Measurements from ENCODE around the gene CMTM1. TPM values are rescaled to one million over a fixed set of nuclear protein-coding genes. Genes with fewer than 3 reads are reported as not detected.

The CMTM1 gene
- polyA plus RNA-seq, 6 donors from 2014 or later, result 0.49 to 0.97 (median 0.70) TPM; not detected in 2

- H3K4me3 Mint-ChIP-seq, result no peak overlapping the region
- H3K9me3 Mint-ChIP-seq, result no peaks in the 10 kb centered on the region
- ATAC-seq (ENCODE audit: low read depth in 2 of 2) (no peak), DNase-seq (no peak)
- H3K27ac Mint-ChIP-seq, result no peak overlapping the region
- peaks cover 12 to 27% (median 16%) of the 10 kb centered on the region in 3 donors for H3K4me1 Mint-ChIP-seq
- peaks cover 0 to 7% of the 10 kb centered on the region in 2 donors for H3K36me3 Mint-ChIP-seq
- peaks cover 50 to 57% (median 56%) of the 10 kb centered on the region in 3 donors for H3K27me3 Mint-ChIP-seq
These were observed 10.1 kb downstream of the CMTM1 start for GRCh38 chr16:66576296-66576695.

GRCh38 chr16:66578651-66579531 lies 12.7 kb downstream of the CMTM1 start, which contains the start of gene CMTM2:
CMTM2 (plus strand) TSS chr16:66579463; CDS start chr16:66579608, 145 bp downstream.
- H3K4me1 Mint-ChIP-seq, result peaks cover 12 to 22% (median 16%) of the 10 kb centered on the region in 3 donors
- H3K4me3 Mint-ChIP-seq, result peak within 1 kb of the TSS; percentile 59 to 89 (median 76)
- peaks cover 0 to 4% (median 0%) of the 10 kb centered on the region in 7 donors for H3K9me3 Mint-ChIP-seq
- peak; percentile 37 for DNase-seq
- H3K27me3 Mint-ChIP-seq, result peaks cover 58 to 68% (median 60%) of the 10 kb centered on the region in 3 donors
- ATAC-seq (ENCODE audit: low read depth in 2 of 2), result peak; percentile 63 to 77
- peak within 1 kb of the TSS in 1 of 6 donors; percentile 27 for H3K27ac Mint-ChIP-seq
- H3K36me3 Mint-ChIP-seq, result peaks cover 0 to 18% of the 10 kb centered on the region in 2 donors

GRCh38 chr16:66580605-66581209 lies 14.5 kb downstream of the CMTM1 start:
- H3K36me3 Mint-ChIP-seq, result peaks cover 0 to 18% of the 10 kb centered on the region in 2 donors
- DNase-seq, result no peak
- no peak overlapping the region for H3K4me3 Mint-ChIP-seq

GRCh38 chr16:66581246-66581952 lies 15.2 kb downstream of the CMTM1 start:
- DNase-seq (no peak), ATAC-seq (ENCODE audit: low read depth in 2 of 2) (no peak)
- peaks cover 0 to 4% (median 0%) of the 10 kb centered on the region in 7 donors for H3K9me3 Mint-ChIP-seq
- no peak overlapping the region for H3K4me3 Mint-ChIP-seq
- peaks cover 0 to 18% of the 10 kb centered on the region in 2 donors for H3K36me3 Mint-ChIP-seq
- peaks cover 23 to 31% (median 29%) of the 10 kb centered on the region in 3 donors for H3K4me1 Mint-ChIP-seq
- H3K27ac Mint-ChIP-seq, result peak overlapping the region in 1 of 6 donors; percentile 54
- peaks cover 50 to 76% (median 61%) of the 10 kb centered on the region in 3 donors for H3K27me3 Mint-ChIP-seq

More at GRCh38 chr16:66580605-66581209, 14.5 kb downstream of the CMTM1 start:
- Mint-ChIP-seq H3K4me1 (peaks cover 16 to 26% (median 25%) of the 10 kb centered on the region in 3 donors), H3K9me3 (peaks cover 0 to 4% (median 0%) of the 10 kb centered on the region in 7 donors), H3K27ac (no peak overlapping the region), H3K27me3 (peaks cover 50 to 77% (median 62%) of the 10 kb centered on the region in 3 donors)
- ATAC-seq (ENCODE audit: low read depth in 2 of 2), result no peak

- peaks cover 0 to 17% of the 10 kb centered on the region in 2 donors for H3K36me3 Mint-ChIP-seq
- DNase-seq (no peak), ATAC-seq (ENCODE audit: low read depth in 2 of 2) (no peak)
- H3K4me3 Mint-ChIP-seq, result peak overlapping the region in 2 of 8 donors; percentile 1 to 64
- peaks cover 42 to 47% (median 44%) of the 10 kb centered on the region in 3 donors for H3K4me1 Mint-ChIP-seq
- peak overlapping the region in 1 of 6 donors; percentile 44 for H3K27ac Mint-ChIP-seq
- H3K27me3 Mint-ChIP-seq, result peaks cover 24 to 45% (median 25%) of the 10 kb centered on the region in 3 donors
- H3K9me3 Mint-ChIP-seq, result peaks cover 0 to 4% (median 0%) of the 10 kb centered on the region in 7 donors
These were observed 19.4 kb downstream of the CMTM1 start for GRCh38 chr16:66585481-66586239.

GRCh38 chr16:66587881-66588600 lies 21.8 kb downstream of the CMTM1 start:
- no peak for ATAC-seq (ENCODE audit: low read depth in 2 of 2)
- no peaks in the 10 kb centered on the region for H3K36me3 Mint-ChIP-seq
- H3K4me1 Mint-ChIP-seq, result peaks cover 37 to 49% (median 42%) of the 10 kb centered on the region in 3 donors
- H3K27ac Mint-ChIP-seq, result peak overlapping the region in 2 of 6 donors; percentile 25 to 67
- H3K4me3 Mint-ChIP-seq, result peak overlapping the region in 5 of 8 donors; percentile 49 to 77 (median 59)
- peaks cover 12 to 27% (median 26%) of the 10 kb centered on the region in 3 donors for H3K27me3 Mint-ChIP-seq
- no peak for DNase-seq
- H3K9me3 Mint-ChIP-seq, result no peaks in the 10 kb centered on the region

- peak overlapping the region in 3 of 6 donors; percentile 18 to 84 (median 41) for H3K27ac Mint-ChIP-seq
- no peaks in the 10 kb centered on the region for H3K36me3 Mint-ChIP-seq
- H3K9me3 Mint-ChIP-seq, result peaks cover 0 to 9% (median 3%) of the 10 kb centered on the region in 7 donors
- H3K4me1 Mint-ChIP-seq, result peaks cover 37 to 49% (median 42%) of the 10 kb centered on the region in 3 donors
- H3K27me3 Mint-ChIP-seq, result peaks cover 9 to 27% (median 26%) of the 10 kb centered on the region in 3 donors
- DNase-seq (peak; percentile 63), ATAC-seq (ENCODE audit: low read depth in 2 of 2) (peak; percentile 94 to 95)
- H3K4me3 Mint-ChIP-seq, result peak overlapping the region in 7 of 8 donors; percentile 48 to 68 (median 59)
These were observed 22.9 kb downstream of the CMTM1 start for GRCh38 chr16:66588981-66589713.

- Mint-ChIP-seq H3K4me3 (peak overlapping the region; percentile 25 to 84 (median 66)), H3K9me3 (peaks cover 0 to 9% (median 3%) of the 10 kb centered on the region in 7 donors), H3K4me1 (peaks cover 35 to 60% (median 50%) of the 10 kb centered on the region in 3 donors), H3K36me3 (no peaks in the 10 kb centered on the region), H3K27ac (peak overlapping the region in 2 of 6 donors; percentile 66 to 86), H3K27me3 (peaks cover 9 to 21% (median 18%) of the 10 kb centered on the region in 3 donors)
- ATAC-seq (ENCODE audit: low read depth in 2 of 2) (peak; percentile 38 to 49), DNase-seq (peak; percentile 40)
These were observed 24.1 kb downstream of the CMTM1 start for GRCh38 chr16:66590322-66590721.

GRCh38 chr16:66591018-66591417 lies 24.8 kb downstream of the CMTM1 start:
- H3K4me1 Mint-ChIP-seq, result peaks cover 28 to 56% (median 43%) of the 10 kb centered on the region in 3 donors
- H3K27me3 Mint-ChIP-seq, result peaks cover 9 to 15% (median 12%) of the 10 kb centered on the region in 3 donors
- no peak for DNase-seq
- H3K36me3 Mint-ChIP-seq, result no peaks in the 10 kb centered on the region
- no peak for ATAC-seq (ENCODE audit: low read depth in 2 of 2)
- H3K27ac Mint-ChIP-seq, result peak overlapping the region in 1 of 6 donors; percentile 66
- no peak overlapping the region for H3K4me3 Mint-ChIP-seq
- H3K9me3 Mint-ChIP-seq, result peaks cover 0 to 9% (median 3%) of the 10 kb centered on the region in 7 donors

GRCh38 chr16:66592241-66592640 lies 26.0 kb downstream of the CMTM1 start:
- H3K4me1 Mint-ChIP-seq, result peaks cover 23 to 46% (median 38%) of the 10 kb centered on the region in 3 donors
- no peak overlapping the region for H3K4me3 Mint-ChIP-seq
- DNase-seq, result no peak
- H3K27me3 Mint-ChIP-seq, result peaks cover 7 to 13% (median 9%) of the 10 kb centered on the region in 3 donors
- no peak for ATAC-seq (ENCODE audit: low read depth in 2 of 2)
- peaks cover 0 to 9% (median 3%) of the 10 kb centered on the region in 7 donors for H3K9me3 Mint-ChIP-seq
- peak overlapping the region in 2 of 6 donors; percentile 44 to 54 for H3K27ac Mint-ChIP-seq
- H3K36me3 Mint-ChIP-seq, result no peaks in the 10 kb centered on the region

GRCh38 chr16:66592814-66593213 lies 26.6 kb downstream of the CMTM1 start:
- peaks cover 1 to 12% (median 9%) of the 10 kb centered on the region in 3 donors for H3K27me3 Mint-ChIP-seq
- DNase-seq, result no peak

More at GRCh38 chr16:66592814-66593213, 26.6 kb downstream of the CMTM1 start:
- Mint-ChIP-seq H3K4me1 (peaks cover 18 to 40% (median 32%) of the 10 kb centered on the region in 3 donors), H3K4me3 (no peak overlapping the region), H3K36me3 (no peaks in the 10 kb centered on the region), H3K27ac (peak overlapping the region in 1 of 6 donors; percentile 54), H3K9me3 (peaks cover 0 to 9% (median 3%) of the 10 kb centered on the region in 7 donors)
- ATAC-seq (ENCODE audit: low read depth in 2 of 2), result no peak

All from naive B cell (primary cell).